Inflammatory macrophage (primary cell): ENCODE data around the gene EFCC1.
A peak's percentile ranks its signal among the peaks of the same experiment; 100 is the strongest.

Source experiments
- DNase-seq, 2 donors: peaks; one replicate each; pipeline ENCODE4 v3.0.0-alpha.2; 2020 to 2022
- total RNA-seq, 18 experiments: gene quantifications; one replicate each; lab custom pipeline; 2026; ENCODE audit warnings: mixed read lengths in 6 of 18, inconsistent platforms in 2 of 18; lab: John Stamatoyannopoulos, UW

EFCC1 gene
- 0 to 0.16 (median 0) reads per million in 18 experiments for total RNA-seq

GRCh38 chr3:129001101-129001805 lies at the start of gene EFCC1:
TSS of gene EFCC1 (plus strand) at chr3:129001304. CDS start at chr3:129001629, 325 bp downstream.
- peak in 1 of 2 donors; percentile 30 for DNase-seq

GRCh38 chr3:128956440-128956839 lies 44.7 kb upstream of the EFCC1 start:
- DNase-seq = no peak

GRCh38 chr3:128965280-128965679 lies 35.8 kb upstream of the EFCC1 start:
- DNase-seq = peak; percentile 2 to 27

GRCh38 chr3:128965818-128966217 lies 35.3 kb upstream of the EFCC1 start:
- no peak for DNase-seq

GRCh38 chr3:128967748-128968355 lies 33.3 kb upstream of the EFCC1 start:
- DNase-seq = no peak

GRCh38 chr3:128969993-128970739 lies 30.9 kb upstream of the EFCC1 start:
- peak; percentile 44 to 56 for DNase-seq

GRCh38 chr3:128970740-128971047 lies 30.4 kb upstream of the EFCC1 start:
- DNase-seq = peak; percentile 8 to 24

GRCh38 chr3:128971421-128972100 lies 29.5 kb upstream of the EFCC1 start:
- peak; percentile 50 to 68 for DNase-seq

GRCh38 chr3:128973988-128974564 lies 27.0 kb upstream of the EFCC1 start:
- DNase-seq = peak; percentile 46

- no peak for DNase-seq
Observed at GRCh38 chr3:128975276-128975675, 25.8 kb upstream of the EFCC1 start.

GRCh38 chr3:128983293-128984069 lies 17.6 kb upstream of the EFCC1 start:
- no peak for DNase-seq

GRCh38 chr3:128984596-128984995 lies 16.5 kb upstream of the EFCC1 start:
- DNase-seq = no peak

GRCh38 chr3:128987302-128988100 lies 13.6 kb upstream of the EFCC1 start:
- DNase-seq = no peak

- no peak for DNase-seq
Observed at GRCh38 chr3:128988286-128988685, 12.8 kb upstream of the EFCC1 start.

- peak; percentile 71 to 77 for DNase-seq
Observed at GRCh38 chr3:128991355-128991895, 9.7 kb upstream of the EFCC1 start.

- no peak for DNase-seq
Observed at GRCh38 chr3:128992926-128993460, 8.1 kb upstream of the EFCC1 start.

GRCh38 chr3:128993461-128994172 lies 7.5 kb upstream of the EFCC1 start, which contains the start of gene CFAP92:
TSS of gene CFAP92 (minus strand) at chr3:128994076. CDS start at chr3:128993304, 772 bp downstream.
- DNase-seq = peak; percentile 67 to 74

GRCh38 chr3:128994173-128994512 lies 7.0 kb upstream of the EFCC1 start:
- DNase-seq = no peak
